IPS DF 6.9 (cell line): ENCODE measurements around the gene CDHR1.

Source experiments
- DNase-seq: peaks from one replicate; pipeline ENCODE4 v3.0.0-alpha.2; 2013; ENCODE audit warnings: low read depth, low spot score
- H3K27ac ChIP-seq: one replicate; pipeline ENCODE4 v1.5.1; 2013; ENCODE audit warnings: low read length, control low read depth
- H3K27me3 ChIP-seq: 2 replicates; pipeline ENCODE4 v1.6.1; 2013; ENCODE audit warnings: mild to moderate bottlenecking, low read length; ENCODE audit not compliant: control insufficient read depth, insufficient read depth
- H3K36me3 ChIP-seq: 2 replicates; pipeline ENCODE4 v1.6.1; 2013; ENCODE audit warnings: low read length; ENCODE audit not compliant: control insufficient read depth, insufficient read depth
- H3K4me1 ChIP-seq: 2 replicates; pipeline ENCODE4 v1.6.1; 2013; ENCODE audit warnings: low read length; ENCODE audit not compliant: control insufficient read depth, insufficient read depth
- H3K4me3 ChIP-seq: 2 replicates; pipeline ENCODE4 v1.5.1; 2013; ENCODE audit warnings: mild to moderate bottlenecking, low read length
- H3K9me3 ChIP-seq: 2 replicates; pipeline ENCODE4 v1.6.1; 2013; ENCODE audit warnings: low read length, inconsistent platforms; ENCODE audit not compliant: control insufficient read depth, insufficient read depth
- WGBS: extraction: QIAGEN DNeasy Blood & Tissue Kit; methylation state at CpG from one replicate; pipeline ENCODE4 v1.1.7; 2013; ENCODE audit warnings: mixed read lengths, missing lambda C conversion rate; ENCODE audit not compliant: insufficient read length, insufficient coverage; 5-methylcytosine and 5-hydroxymethylcytosine counted together

The CDHR1 gene

GRCh38 chr10:84184517-84184916, 9.8 kb upstream of the CDHR1 start:
- Histone ChIP-seq H3K27ac (no peak overlapping the region), H3K4me1 (no peaks in the 10 kb centered on the region), H3K27me3 (no peaks in the 10 kb centered on the region), H3K4me3 (no peak overlapping the region), H3K36me3 (no peaks in the 10 kb centered on the region), H3K9me3 (no peaks in the 10 kb centered on the region)
- WGBS: no CpG with 5 or more reads among the region's 4 CpGs
- no peak for DNase-seq

GRCh38 chr10:84185526-84186175, 8.7 kb upstream of the CDHR1 start:
- Histone ChIP-seq H3K27me3 (no peaks in the 10 kb centered on the region), H3K4me1 (no peaks in the 10 kb centered on the region), H3K36me3 (no peaks in the 10 kb centered on the region), H3K27ac (no peak overlapping the region), H3K4me3 (no peak overlapping the region), H3K9me3 (no peaks in the 10 kb centered on the region)
- no peak for DNase-seq
- no CpG with 5 or more reads among the region's 11 CpGs for WGBS

GRCh38 chr10:84188815-84189214, 5.5 kb upstream of the CDHR1 start:
- H3K27ac ChIP-seq: no peak overlapping the region
- peaks cover 4% of the 10 kb centered on the region; the same call in 1 of the 2 replicates for H3K27me3 ChIP-seq
- no peaks in the 10 kb centered on the region for H3K9me3 ChIP-seq
- DNase-seq: no peak
- WGBS: no CpG with 5 or more reads among the region's 3 CpGs
- H3K4me3 ChIP-seq: no peak overlapping the region
- no peaks in the 10 kb centered on the region for H3K4me1 ChIP-seq
- no peaks in the 10 kb centered on the region for H3K36me3 ChIP-seq

GRCh38 chr10:84190621-84191020, 3.7 kb upstream of the CDHR1 start:
- Histone ChIP-seq H3K27ac (no peak overlapping the region), H3K9me3 (no peaks in the 10 kb centered on the region), H3K4me1 (no peaks in the 10 kb centered on the region), H3K4me3 (no peak overlapping the region), H3K27me3 (peaks cover 15% of the 10 kb centered on the region; the same call in 1 of the 2 replicates), H3K36me3 (no peaks in the 10 kb centered on the region)
- WGBS: no CpG with 5 or more reads among the region's 3 CpGs
- no peak for DNase-seq

GRCh38 chr10:84191106-84191505, 3.2 kb upstream of the CDHR1 start:
- no peaks in the 10 kb centered on the region for H3K4me1 ChIP-seq
- H3K27me3 ChIP-seq: peaks cover 18% of the 10 kb centered on the region; the same call in 1 of the 2 replicates
- H3K4me3 ChIP-seq: no peak overlapping the region
- H3K9me3 ChIP-seq: no peaks in the 10 kb centered on the region
- no peak overlapping the region for H3K27ac ChIP-seq
- WGBS: no CpG with 5 or more reads among the region's 5 CpGs
- no peak for DNase-seq
- H3K36me3 ChIP-seq: no peaks in the 10 kb centered on the region

GRCh38 chr10:84193327-84193726, 1.0 kb upstream of the CDHR1 start:
- H3K27me3 ChIP-seq: peaks cover 18% of the 10 kb centered on the region; the same call in 1 of the 2 replicates
- no peak overlapping the region for H3K4me3 ChIP-seq
- no peak overlapping the region for H3K27ac ChIP-seq
- H3K9me3 ChIP-seq: no peaks in the 10 kb centered on the region
- DNase-seq: no peak
- no CpG with 5 or more reads among the region's 2 CpGs for WGBS
- H3K4me1 ChIP-seq: no peaks in the 10 kb centered on the region
- no peaks in the 10 kb centered on the region for H3K36me3 ChIP-seq

GRCh38 chr10:84193846-84194423, 402 bp upstream of the CDHR1 start:
- Histone ChIP-seq H3K27me3 (peaks cover 18% of the 10 kb centered on the region; the same call in 1 of the 2 replicates), H3K4me3 (peak overlapping the region; percentile 83; the same call in 1 of the 2 replicates), H3K36me3 (no peaks in the 10 kb centered on the region), H3K9me3 (no peaks in the 10 kb centered on the region), H3K4me1 (no peaks in the 10 kb centered on the region), H3K27ac (no peak overlapping the region)
- no CpG with 5 or more reads among the region's 5 CpGs for WGBS
- no peak for DNase-seq

GRCh38 chr10:84195044-84195830, 900 bp downstream of the CDHR1 start:
- peaks cover 18% of the 10 kb centered on the region; the same call in 1 of the 2 replicates for H3K27me3 ChIP-seq
- no CpG with 5 or more reads among the region's 43 CpGs for WGBS

GRCh38 chr10:84196083-84196482, 1.7 kb downstream of the CDHR1 start:
- WGBS: no CpG with 5 or more reads among the region's 4 CpGs
- Histone ChIP-seq H3K4me3 (no peak overlapping the region), H3K27ac (no peak overlapping the region), H3K9me3 (no peaks in the 10 kb centered on the region), H3K4me1 (no peaks in the 10 kb centered on the region), H3K36me3 (no peaks in the 10 kb centered on the region; the same call in 1 of the 2 replicates), H3K27me3 (peaks cover 18% of the 10 kb centered on the region; the same call in 1 of the 2 replicates)
- DNase-seq: no peak

More at GRCh38 chr10:84195044-84195830, 900 bp downstream of the CDHR1 start:
- no peak for DNase-seq
- no peaks in the 10 kb centered on the region for H3K4me1 ChIP-seq
- H3K4me3 ChIP-seq: peak overlapping the region; percentile 83; the same call in 1 of the 2 replicates
- H3K36me3 ChIP-seq: no peaks in the 10 kb centered on the region
- H3K9me3 ChIP-seq: no peaks in the 10 kb centered on the region
- no peak overlapping the region for H3K27ac ChIP-seq

GRCh38 chr10:84196941-84197340, 2.6 kb downstream of the CDHR1 start:
- Histone ChIP-seq H3K36me3 (no peaks in the 10 kb centered on the region; the same call in 1 of the 2 replicates), H3K4me3 (no peak overlapping the region), H3K4me1 (no peaks in the 10 kb centered on the region), H3K9me3 (no peaks in the 10 kb centered on the region), H3K27ac (no peak overlapping the region), H3K27me3 (peaks cover 18% of the 10 kb centered on the region; the same call in 1 of the 2 replicates)
- DNase-seq: no peak
- no CpG with 5 or more reads among the region's 5 CpGs for WGBS
